Measurements from ENCODE around the gene DIAPH3. TPM values are rescaled to one million over a fixed set of nuclear protein-coding genes. Genes with fewer than 3 reads are reported as not detected.
A peak's percentile ranks its signal among the peaks of the same experiment; 100 is the strongest.

Gene DIAPH3
- total RNA-seq, 1 donor from 2014 or later, result 11.4 TPM

- H3K9me3 Mint-ChIP-seq (ENCODE audit: low read depth), result no peaks in the 10 kb centered on the region
- H3K36me3 Mint-ChIP-seq (ENCODE audit: insufficient read depth), result no peaks in the 10 kb centered on the region
- TF ChIP-seq CTCF (IDR thresholded peaks at IDR 0.05; ENCODE audit: unreplicated experiment), result no peak
- no peak overlapping the region for H3K27ac Mint-ChIP-seq
- DNase-seq (ENCODE audit: low spot score, unreplicated experiment), result no peak
- peaks cover 9% of the 10 kb centered on the region for H3K4me1 Mint-ChIP-seq (ENCODE audit: low read depth)
- no peak overlapping the region for H3K4me3 Mint-ChIP-seq (ENCODE audit: low read depth)
- H3K27me3 Mint-ChIP-seq, result no peaks in the 10 kb centered on the region
Measured at GRCh38 chr13:59638404-59638803, 525.3 kb downstream of the DIAPH3 start.

GRCh38 chr13:59635589-59635988, 528.1 kb downstream of the DIAPH3 start:
- Mint-ChIP-seq H3K4me3 (ENCODE audit: low read depth) (no peak overlapping the region), H3K27ac (peak overlapping the region; percentile 5), H3K36me3 (ENCODE audit: insufficient read depth) (no peaks in the 10 kb centered on the region), H3K4me1 (ENCODE audit: low read depth) (no peaks in the 10 kb centered on the region), H3K27me3 (no peaks in the 10 kb centered on the region), H3K9me3 (ENCODE audit: low read depth) (no peaks in the 10 kb centered on the region)
- DNase-seq (ENCODE audit: low spot score, unreplicated experiment), result no peak
- TF ChIP-seq CTCF (IDR thresholded peaks at IDR 0.05; ENCODE audit: unreplicated experiment), result no peak

GRCh38 chr13:59633290-59633689, 530.4 kb downstream of the DIAPH3 start:
- H3K9me3 Mint-ChIP-seq (ENCODE audit: low read depth), result no peaks in the 10 kb centered on the region
- H3K4me1 Mint-ChIP-seq (ENCODE audit: low read depth), result no peaks in the 10 kb centered on the region
- no peak for TF ChIP-seq CTCF (IDR thresholded peaks at IDR 0.05; ENCODE audit: unreplicated experiment)
- H3K27ac Mint-ChIP-seq, result no peak overlapping the region
- H3K4me3 Mint-ChIP-seq (ENCODE audit: low read depth), result no peak overlapping the region
- no peaks in the 10 kb centered on the region for H3K36me3 Mint-ChIP-seq (ENCODE audit: insufficient read depth)
- no peaks in the 10 kb centered on the region for H3K27me3 Mint-ChIP-seq
- DNase-seq (ENCODE audit: low spot score, unreplicated experiment), result no peak

- TF ChIP-seq CTCF (IDR thresholded peaks at IDR 0.05; ENCODE audit: unreplicated experiment), result no peak
- Mint-ChIP-seq H3K4me1 (ENCODE audit: low read depth) (no peaks in the 10 kb centered on the region), H3K27me3 (no peaks in the 10 kb centered on the region), H3K9me3 (ENCODE audit: low read depth) (no peaks in the 10 kb centered on the region), H3K27ac (no peak overlapping the region), H3K36me3 (ENCODE audit: insufficient read depth) (no peaks in the 10 kb centered on the region), H3K4me3 (ENCODE audit: low read depth) (no peak overlapping the region)
- no peak for DNase-seq (ENCODE audit: low spot score, unreplicated experiment)
Measured at GRCh38 chr13:59631271-59631670, 532.5 kb downstream of the DIAPH3 start.

- Mint-ChIP-seq H3K36me3 (ENCODE audit: insufficient read depth) (no peaks in the 10 kb centered on the region), H3K4me3 (ENCODE audit: low read depth) (no peak overlapping the region), H3K27ac (no peak overlapping the region), H3K27me3 (peaks cover 4% of the 10 kb centered on the region), H3K4me1 (ENCODE audit: low read depth) (peaks cover 1% of the 10 kb centered on the region), H3K9me3 (ENCODE audit: low read depth) (peaks cover 7% of the 10 kb centered on the region)
- DNase-seq (ENCODE audit: low spot score, unreplicated experiment), result no peak
- TF ChIP-seq CTCF (IDR thresholded peaks at IDR 0.05; ENCODE audit: unreplicated experiment), result no peak
Measured at GRCh38 chr13:59625111-59625510, 538.6 kb downstream of the DIAPH3 start.

Measured in progenitor cell of endocrine pancreas (in vitro differentiated cells).